ENCODE data around the gene FAT1.

FAT1 gene

GRCh38 chr4:186604124-186604807, 119.4 kb downstream of the FAT1 start:
- DNase-seq: no peak

GRCh38 chr4:186602978-186603377, 120.7 kb downstream of the FAT1 start:
- no peak for DNase-seq

GRCh38 chr4:186599483-186599882, 124.2 kb downstream of the FAT1 start:
- DNase-seq: no peak

GRCh38 chr4:186598686-186599085, 125.0 kb downstream of the FAT1 start:
- no peak for DNase-seq

- no peak for DNase-seq
Measured at GRCh38 chr4:186596850-186597390, 126.7 kb downstream of the FAT1 start.

- DNase-seq: no peak
Measured at GRCh38 chr4:186596346-186596745, 127.3 kb downstream of the FAT1 start.

- DNase-seq: no peak
Measured at GRCh38 chr4:186593587-186593973, 130.1 kb downstream of the FAT1 start.

- DNase-seq: no peak
Measured at GRCh38 chr4:186592966-186593586, 130.6 kb downstream of the FAT1 start.

GRCh38 chr4:186592445-186592844, 131.2 kb downstream of the FAT1 start:
- no peak for DNase-seq

GRCh38 chr4:186591651-186592050, 132.0 kb downstream of the FAT1 start:
- DNase-seq: no peak

- no peak for DNase-seq
Measured at GRCh38 chr4:186588503-186588902, 135.2 kb downstream of the FAT1 start.

GRCh38 chr4:186587416-186588018, 136.1 kb downstream of the FAT1 start:
- no peak for DNase-seq

GRCh38 chr4:186586205-186586604, 137.5 kb downstream of the FAT1 start:
- DNase-seq: no peak

- no peak for DNase-seq
Measured at GRCh38 chr4:186584912-186585311, 138.7 kb downstream of the FAT1 start.

- DNase-seq: no peak
Measured at GRCh38 chr4:186581421-186581820, 142.2 kb downstream of the FAT1 start.

GRCh38 chr4:186580669-186581068, 143.0 kb downstream of the FAT1 start:
- DNase-seq: no peak

GRCh38 chr4:186570193-186570996, 153.3 kb downstream of the FAT1 start:
- no peak for DNase-seq

- no peak for DNase-seq
Measured at GRCh38 chr4:186569533-186570192, 154.0 kb downstream of the FAT1 start.

- DNase-seq: no peak
Measured at GRCh38 chr4:186566068-186566467, 157.6 kb downstream of the FAT1 start.

GRCh38 chr4:186563761-186564160, 159.9 kb downstream of the FAT1 start:
- no peak for DNase-seq

GRCh38 chr4:186561748-186562147, 161.9 kb downstream of the FAT1 start:
- no peak for DNase-seq

GRCh38 chr4:186560647-186561046, 163.0 kb downstream of the FAT1 start:
- DNase-seq: no peak

- DNase-seq: no peak
Measured at GRCh38 chr4:186557486-186557885, 166.2 kb downstream of the FAT1 start.
